ENCODE data around the gene ETV3. TPM values are rescaled to one million over a fixed set of nuclear protein-coding genes. Genes with fewer than 3 reads are reported as not detected.

ETV3 gene
- total RNA-seq, 1 experiment from 2014 or later = 6.6 TPM

DNA sequence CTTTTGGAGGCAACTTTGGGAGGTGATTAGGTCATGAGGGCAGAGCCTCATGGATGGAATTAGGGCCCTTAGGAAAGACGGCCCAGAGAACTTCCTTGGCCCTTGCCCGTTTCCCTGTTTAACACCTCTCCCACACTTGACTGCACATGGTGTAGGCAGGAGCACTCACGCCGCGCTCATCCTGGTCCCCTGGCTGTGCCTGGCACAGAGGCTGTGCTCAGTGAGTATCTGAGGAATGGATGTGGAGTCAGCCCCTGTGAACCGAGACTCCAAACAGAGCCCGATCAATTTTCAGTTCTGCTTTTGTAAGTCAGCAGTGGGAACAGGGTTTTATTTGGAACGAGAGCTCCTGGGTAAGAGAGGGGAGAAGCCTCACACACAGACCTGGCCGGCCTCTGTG is 29.8 kb upstream of the ETV3 start:
- DNase-seq = no peak
- no peaks in the 10 kb centered on the region for H3K36me3 ChIP-seq
- H3K27me3 ChIP-seq = peaks cover 22% of the 10 kb centered on the region
- no peaks in the 10 kb centered on the region for H3K9me3 ChIP-seq
- H3K4me3 ChIP-seq = no peak overlapping the region

DNA sequence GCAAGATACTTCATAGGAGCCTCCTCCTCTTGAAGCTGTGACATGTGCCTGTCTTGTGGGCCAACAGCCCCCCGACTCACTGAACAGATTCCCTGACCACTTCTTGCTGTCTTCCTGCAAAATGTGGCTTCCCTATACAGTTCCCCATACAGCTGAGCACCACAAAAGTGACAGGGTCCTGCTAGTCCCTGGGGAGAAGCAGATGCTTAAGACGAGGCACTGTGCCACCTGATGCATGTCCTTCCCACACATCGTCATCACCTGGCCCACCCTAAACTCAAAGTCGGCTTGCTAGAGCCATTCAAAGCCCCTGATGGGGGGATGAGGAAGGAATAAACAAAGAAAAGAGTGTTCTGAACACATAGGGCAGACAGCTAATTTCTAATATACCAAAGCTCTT is 29.2 kb upstream of the ETV3 start:
- Histone ChIP-seq H3K36me3 (no peaks in the 10 kb centered on the region), H3K4me3 (no peak overlapping the region), H3K9me3 (no peaks in the 10 kb centered on the region), H3K27me3 (peaks cover 22% of the 10 kb centered on the region)
- DNase-seq = no peak

DNA sequence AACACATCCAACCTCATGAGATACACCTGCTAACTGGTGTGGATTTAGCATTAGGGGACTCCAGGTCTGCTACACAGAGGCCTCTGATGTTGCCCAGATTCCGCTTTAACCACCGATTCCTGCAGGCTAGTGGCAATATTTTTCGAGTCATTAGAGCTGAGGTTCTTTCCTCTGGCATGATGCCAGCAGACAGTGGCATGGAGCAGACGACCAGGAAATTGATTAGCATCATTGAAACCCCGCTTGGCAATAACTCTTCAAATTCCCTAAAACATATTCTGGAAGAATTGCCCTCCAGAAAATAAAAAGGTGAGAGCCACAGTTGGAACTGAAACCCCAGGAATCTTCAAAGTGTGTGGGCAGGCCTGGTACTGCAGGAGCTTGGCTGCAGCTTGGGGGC is 28.4 kb upstream of the ETV3 start:
- Histone ChIP-seq H3K9me3 (no peaks in the 10 kb centered on the region), H3K27me3 (peaks cover 22% of the 10 kb centered on the region), H3K36me3 (no peaks in the 10 kb centered on the region), H3K4me3 (no peak overlapping the region)
- no peak for DNase-seq

DNA sequence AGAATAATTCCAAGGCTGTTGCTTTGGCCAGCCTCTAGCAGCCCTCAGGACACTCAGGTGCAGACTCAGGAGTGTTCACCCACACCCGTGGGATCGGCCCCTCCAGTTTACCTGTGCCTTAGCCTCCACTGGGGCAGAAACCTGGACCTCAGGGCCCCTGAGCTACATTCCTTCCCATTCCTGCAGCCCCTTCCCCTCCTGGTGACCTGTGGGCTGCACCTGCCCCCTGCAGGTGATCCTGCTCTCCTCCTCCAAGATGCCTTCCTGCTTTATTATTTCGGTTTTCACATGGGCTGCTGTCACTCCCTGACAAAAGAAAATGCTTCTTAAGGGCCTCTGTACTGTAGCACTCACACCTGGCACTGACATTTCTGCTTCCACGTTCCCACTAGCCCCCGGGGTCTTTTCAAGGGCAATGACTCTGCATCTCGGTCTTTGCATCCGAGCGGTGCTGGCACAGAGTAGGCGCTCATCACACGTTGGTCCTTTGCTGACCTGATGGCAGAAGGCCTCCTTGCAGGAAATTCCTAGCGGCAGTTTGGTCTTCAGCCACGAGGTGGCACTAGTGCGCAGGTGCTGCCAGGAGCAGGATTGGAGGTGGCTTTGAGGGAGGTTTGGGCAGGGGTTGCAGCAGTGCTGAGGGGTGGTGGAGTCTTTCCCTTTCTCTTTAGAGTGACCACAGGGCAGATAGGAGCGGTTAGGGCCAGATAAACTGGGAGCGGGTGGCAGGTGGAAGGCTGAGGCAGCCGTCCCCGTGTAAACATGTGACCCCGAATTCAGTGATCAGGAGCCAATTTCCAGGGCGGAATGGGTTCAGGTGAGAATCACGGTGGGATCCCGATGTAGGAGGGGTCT is 25.3 kb upstream of the ETV3 start:
- Histone ChIP-seq H3K36me3 (no peaks in the 10 kb centered on the region), H3K4me3 (0 out of 2 replicates have a peak overlapping the region, but pooled peaks have one; percentile 9), H3K9me3 (no peaks in the 10 kb centered on the region), H3K27me3 (peaks cover 20% of the 10 kb centered on the region)
- peak; percentile 56 for DNase-seq

DNA sequence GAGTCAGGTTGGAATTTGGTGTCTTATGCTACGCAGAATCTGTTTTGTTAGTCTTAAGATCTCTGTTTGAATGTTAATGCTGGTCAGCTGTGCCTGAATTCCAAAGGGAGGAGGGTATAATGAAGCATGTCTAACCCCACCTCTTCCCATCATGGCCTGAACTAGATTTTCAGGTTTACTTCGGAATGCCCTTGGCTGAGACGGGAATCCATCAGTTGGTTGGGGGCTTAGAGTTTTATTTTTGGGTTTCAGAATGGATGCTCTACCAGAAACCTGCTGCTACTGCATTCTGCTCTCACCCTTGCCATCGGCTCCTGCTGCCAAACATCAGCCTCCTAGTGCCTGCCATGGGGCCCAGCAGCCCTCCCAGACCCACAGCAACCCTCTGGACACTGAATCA is 24.1 kb upstream of the ETV3 start:
- Histone ChIP-seq H3K9me3 (no peaks in the 10 kb centered on the region), H3K36me3 (no peaks in the 10 kb centered on the region), H3K4me3 (no peak overlapping the region), H3K27me3 (peaks cover 20% of the 10 kb centered on the region)
- no peak for DNase-seq

DNA sequence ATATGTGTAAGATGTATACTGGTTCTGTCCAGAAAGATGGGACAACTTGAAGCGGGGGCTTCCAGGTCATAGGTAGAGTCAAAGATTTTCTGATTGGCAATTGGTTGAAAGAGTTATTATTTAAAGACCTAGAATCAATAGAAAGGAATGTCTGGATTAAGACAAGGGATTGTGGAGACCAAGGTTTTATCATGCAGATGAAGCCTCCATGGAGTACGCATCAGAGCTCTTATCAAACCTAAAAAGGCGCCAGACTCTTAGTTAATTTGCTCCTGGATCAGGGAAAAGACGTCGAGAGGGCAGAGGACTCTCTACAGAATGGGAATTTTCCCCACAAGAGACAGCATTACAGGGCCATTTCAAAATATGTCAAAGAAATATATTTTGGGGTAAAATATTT is 23.7 kb upstream of the ETV3 start:
- DNase-seq = no peak
- Histone ChIP-seq H3K4me3 (no peak overlapping the region), H3K27me3 (peaks cover 20% of the 10 kb centered on the region)

DNA sequence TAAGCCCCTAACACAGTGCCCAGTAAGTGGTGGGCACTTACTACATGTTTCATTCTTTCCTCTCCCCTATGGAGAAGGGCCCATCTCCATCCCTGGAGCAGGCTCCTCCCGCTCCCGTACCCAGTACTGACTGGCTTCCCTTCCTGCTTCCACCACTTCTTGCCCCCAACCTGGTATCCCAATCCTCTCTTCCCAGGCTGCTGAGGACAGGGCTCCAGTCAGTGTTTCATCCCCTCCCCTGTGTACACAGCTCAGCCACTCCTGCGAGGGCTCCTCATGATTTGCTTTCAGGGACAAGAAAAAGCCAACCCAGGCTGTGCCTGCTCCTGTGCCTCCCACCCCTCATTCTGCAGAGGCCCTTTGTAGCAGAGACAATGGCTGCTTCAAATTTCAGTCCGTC is 20.8 kb upstream of the ETV3 start:
- DNase-seq = no peak
- Histone ChIP-seq H3K9me3 (no peaks in the 10 kb centered on the region), H3K27me3 (peaks cover 3% of the 10 kb centered on the region), H3K4me3 (no peak overlapping the region), H3K36me3 (no peaks in the 10 kb centered on the region)

More for the DNA sequence above, 23.7 kb upstream of the ETV3 start:
- Histone ChIP-seq H3K9me3 (no peaks in the 10 kb centered on the region), H3K36me3 (no peaks in the 10 kb centered on the region)

DNA sequence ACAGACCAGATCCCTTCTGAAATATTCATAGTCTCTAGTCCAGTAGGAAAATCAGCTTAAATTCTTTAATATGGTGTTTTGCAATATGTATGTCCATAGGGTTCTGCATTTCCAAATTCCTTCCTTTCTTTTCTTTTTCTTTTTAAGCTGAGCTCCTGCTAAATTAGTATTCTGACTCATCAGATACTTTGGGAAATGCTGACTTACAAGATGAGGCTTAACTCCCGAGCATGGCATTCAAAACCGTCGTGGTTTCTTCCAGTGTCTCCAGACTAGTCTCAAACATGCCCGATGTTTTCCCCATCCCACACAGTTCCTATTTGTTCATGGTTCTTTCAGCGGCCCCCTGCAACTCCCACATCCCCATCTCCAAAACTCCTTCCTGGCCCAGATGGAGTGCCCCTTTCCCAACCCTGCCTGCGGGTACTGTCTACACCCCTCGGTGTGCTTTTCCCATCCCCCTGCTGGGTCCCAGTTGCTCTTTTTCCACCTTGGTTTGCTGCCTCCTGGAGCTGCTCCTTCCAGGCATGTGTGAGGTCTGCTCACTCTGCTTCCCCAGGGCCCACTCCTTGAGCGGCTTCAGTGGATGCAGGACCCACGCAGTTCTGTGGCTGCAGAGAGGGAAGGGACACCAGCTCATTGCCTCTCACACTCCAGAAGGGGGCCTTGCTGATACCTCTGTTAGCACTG is 19.5 kb upstream of the ETV3 start:
- no peaks in the 10 kb centered on the region; the same call in 1 of the 2 replicates for H3K27me3 ChIP-seq
- DNase-seq = no peak
- H3K36me3 ChIP-seq = no peaks in the 10 kb centered on the region
- no peak overlapping the region for H3K4me3 ChIP-seq
- H3K9me3 ChIP-seq = no peaks in the 10 kb centered on the region

DNA sequence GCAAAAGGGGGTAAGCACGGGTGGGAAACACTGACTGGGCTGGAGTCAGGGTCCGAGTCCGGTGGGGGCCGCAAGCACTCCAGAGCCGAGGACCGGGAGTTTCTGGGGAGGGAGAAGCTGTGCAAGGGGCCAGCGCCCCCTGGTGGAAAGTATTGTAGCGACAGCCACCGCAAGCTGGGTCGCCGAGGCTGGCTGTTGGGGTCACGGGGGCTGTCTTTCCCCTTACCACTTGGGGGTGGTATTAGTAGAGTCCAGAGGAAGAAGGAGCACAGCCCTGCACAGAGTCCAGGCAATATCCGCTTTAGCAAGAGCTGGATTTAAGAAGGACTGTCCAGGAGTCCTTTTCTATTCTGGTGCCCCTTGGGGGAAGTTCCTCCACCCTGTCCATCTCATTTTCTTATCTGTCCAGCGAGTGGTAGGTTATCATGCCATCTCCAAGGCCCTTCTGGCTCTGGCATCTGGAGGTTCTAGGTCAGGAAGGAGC is 17.9 kb upstream of the ETV3 start:
- H3K9me3 ChIP-seq = no peaks in the 10 kb centered on the region
- no peaks in the 10 kb centered on the region for H3K36me3 ChIP-seq
- H3K27me3 ChIP-seq = no peaks in the 10 kb centered on the region; the same call in 1 of the 2 replicates
- peak; percentile 64 for DNase-seq
- H3K4me3 ChIP-seq = no peak overlapping the region

DNA sequence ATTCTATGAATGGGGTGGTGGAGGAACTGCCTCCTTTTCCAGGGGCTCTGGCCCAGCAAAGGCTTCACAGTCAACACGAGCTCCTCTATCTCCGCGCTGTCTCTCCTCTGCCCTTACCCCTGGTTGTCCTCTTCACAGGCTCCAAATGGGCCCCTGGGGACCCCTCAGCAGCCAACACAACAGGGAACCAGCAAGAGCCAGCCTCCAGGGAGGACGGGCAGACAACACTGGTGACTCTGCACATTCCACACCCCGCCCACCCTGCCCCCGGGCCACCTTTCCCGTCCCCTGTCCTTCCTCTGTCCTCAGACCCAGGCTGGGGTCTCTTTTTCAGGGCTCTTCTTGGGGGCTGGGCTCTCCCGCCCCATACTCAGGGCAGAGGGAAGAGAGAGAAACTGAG is 17.5 kb upstream of the ETV3 start:
- Histone ChIP-seq H3K9me3 (no peaks in the 10 kb centered on the region), H3K27me3 (no peaks in the 10 kb centered on the region; the same call in 1 of the 2 replicates), H3K36me3 (no peaks in the 10 kb centered on the region), H3K4me3 (no peak overlapping the region)
- DNase-seq = no peak

DNA sequence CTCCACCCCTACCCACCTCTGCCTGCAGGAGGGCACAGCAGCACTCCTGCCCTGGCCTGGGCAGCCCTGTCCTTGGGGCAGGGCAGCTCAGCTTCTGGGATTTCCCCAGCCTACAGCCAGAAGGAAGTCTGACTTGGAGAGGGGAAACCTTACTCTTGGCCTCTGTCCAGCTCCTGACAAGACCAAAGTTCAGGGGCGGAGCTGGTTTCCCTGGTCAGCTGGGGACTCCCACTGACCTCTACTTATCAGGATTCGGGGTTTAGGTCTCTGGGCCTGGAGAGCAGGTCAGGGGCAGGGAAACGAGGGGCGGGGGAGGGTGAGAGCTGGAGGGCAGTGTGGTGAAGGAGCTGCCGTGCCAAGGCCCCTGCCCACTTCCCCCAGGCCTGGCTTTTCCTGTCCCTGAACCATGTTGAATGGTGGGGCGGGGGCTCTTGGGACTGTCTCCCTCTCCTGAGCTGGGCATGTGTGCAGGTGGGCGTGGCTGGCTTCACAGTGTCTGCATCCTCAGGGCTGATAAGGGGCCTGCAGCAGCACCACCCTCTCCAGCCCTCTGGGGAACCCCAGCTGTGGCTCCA is 16.8 kb upstream of the ETV3 start:
- no peaks in the 10 kb centered on the region; the same call in 1 of the 2 replicates for H3K27me3 ChIP-seq
- peak; percentile 55 for DNase-seq
- H3K4me3 ChIP-seq = no peak overlapping the region
- H3K9me3 ChIP-seq = no peaks in the 10 kb centered on the region
- no peaks in the 10 kb centered on the region for H3K36me3 ChIP-seq

DNA sequence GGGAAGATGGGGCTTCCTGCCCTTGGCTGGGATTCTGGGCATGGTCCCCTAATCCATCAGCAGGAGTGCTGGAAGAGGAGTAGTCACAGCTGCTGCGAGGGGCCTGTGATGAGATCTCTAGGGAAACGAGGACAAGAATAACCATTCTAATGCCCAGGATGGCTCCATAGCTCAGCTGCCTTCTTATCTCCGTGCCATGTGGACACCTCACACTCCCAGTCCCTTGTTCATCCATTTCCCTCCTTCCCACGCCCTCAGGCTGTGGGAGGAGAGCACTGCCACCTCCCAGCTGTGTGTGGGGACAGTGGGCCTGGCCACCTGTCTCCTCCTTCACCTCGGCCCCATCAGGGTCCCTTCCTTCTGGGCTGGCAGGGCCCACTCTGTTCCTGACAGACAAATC is 16.1 kb upstream of the ETV3 start:
- no peaks in the 10 kb centered on the region for H3K9me3 ChIP-seq
- DNase-seq = no peak
- H3K4me3 ChIP-seq = no peak overlapping the region
- H3K27me3 ChIP-seq = no peaks in the 10 kb centered on the region; the same call in 1 of the 2 replicates
- H3K36me3 ChIP-seq = no peaks in the 10 kb centered on the region

DNA sequence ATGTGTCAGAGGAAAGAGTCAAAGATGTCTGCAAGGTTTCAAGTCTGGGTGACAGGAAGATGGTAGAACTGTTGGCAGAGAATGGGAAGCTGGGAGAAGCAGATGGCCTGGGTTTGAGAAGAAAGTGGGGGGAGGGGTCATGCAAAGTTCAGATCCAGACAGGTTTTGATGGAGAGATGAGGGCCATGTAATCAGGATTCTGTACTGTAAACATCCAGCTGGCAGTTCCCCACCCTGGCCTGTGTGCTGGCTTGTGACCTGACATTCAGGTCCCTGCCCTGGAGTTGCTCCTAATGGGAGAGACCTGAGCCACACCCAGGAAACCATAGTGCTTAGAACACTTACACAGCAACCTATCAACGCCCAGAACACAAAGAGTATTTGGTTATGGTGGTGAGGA is 15.6 kb upstream of the ETV3 start:
- H3K4me3 ChIP-seq = no peak overlapping the region
- no peaks in the 10 kb centered on the region for H3K9me3 ChIP-seq
- no peak for DNase-seq
- no peaks in the 10 kb centered on the region for H3K36me3 ChIP-seq
- no peaks in the 10 kb centered on the region; the same call in 1 of the 2 replicates for H3K27me3 ChIP-seq

DNA sequence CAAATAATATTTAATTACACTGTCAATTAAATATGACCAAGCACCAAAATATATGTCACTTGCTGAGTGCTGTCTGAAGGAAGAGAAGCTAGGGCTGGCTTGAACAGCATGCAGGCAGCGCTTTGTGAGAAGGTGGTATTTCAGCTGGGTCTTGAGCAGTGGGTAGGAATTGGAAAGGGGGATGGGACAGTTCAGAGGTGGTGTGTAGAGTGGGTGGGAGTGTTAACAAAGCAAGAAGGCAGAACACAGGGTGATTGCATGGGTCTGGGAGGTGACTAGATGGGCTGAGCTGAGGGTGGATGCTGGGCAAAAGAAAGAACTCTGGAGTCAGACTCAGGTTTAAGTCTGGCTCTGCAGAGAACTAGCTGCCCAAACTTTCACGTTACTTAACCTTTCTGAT is 14.3 kb upstream of the ETV3 start:
- Histone ChIP-seq H3K27me3 (no peaks in the 10 kb centered on the region; the same call in 1 of the 2 replicates), H3K4me3 (no peak overlapping the region), H3K9me3 (no peaks in the 10 kb centered on the region), H3K36me3 (no peaks in the 10 kb centered on the region)
- DNase-seq = no peak

DNA sequence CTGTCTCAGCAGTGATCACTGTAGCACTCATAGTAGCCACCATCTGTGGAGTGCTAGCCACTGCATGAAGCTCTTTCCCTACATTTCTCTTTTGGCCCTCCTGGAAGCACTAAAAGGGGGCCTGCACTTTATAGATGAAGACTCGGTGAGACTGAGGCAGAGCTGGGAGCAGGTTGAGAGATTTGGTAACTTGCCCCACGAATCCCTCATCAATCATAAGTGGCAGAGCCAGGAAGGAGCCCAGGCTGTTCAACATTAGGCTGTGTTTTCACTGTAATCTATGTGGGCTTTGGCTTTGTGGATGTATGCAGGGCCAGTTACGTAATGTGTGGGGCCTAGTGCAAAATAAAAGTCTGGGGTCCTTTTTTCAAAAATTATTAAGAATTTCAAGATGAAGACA is 13.3 kb upstream of the ETV3 start:
- Histone ChIP-seq H3K4me3 (no peak overlapping the region), H3K9me3 (no peaks in the 10 kb centered on the region), H3K36me3 (no peaks in the 10 kb centered on the region), H3K27me3 (no peaks in the 10 kb centered on the region)
- no peak for DNase-seq

DNA sequence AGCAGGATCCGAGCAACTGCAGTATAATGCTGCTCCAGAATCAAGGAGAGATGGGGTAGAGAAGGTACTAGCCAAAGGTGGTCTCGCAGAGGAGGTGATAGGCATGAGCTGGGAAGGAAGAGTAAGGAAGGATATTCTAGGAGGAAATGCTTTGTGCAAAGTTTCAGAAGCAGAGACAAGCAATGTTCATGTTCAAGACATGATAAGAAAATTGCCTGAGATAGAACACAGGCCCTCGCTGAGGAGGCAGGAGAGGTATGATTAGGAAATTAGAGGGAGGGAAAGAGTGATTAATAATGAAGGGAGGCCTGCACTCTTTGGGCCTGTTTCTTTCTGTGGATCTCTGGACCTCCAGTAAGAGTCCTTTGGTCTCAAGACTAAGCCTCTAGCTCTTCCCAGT is 12.9 kb upstream of the ETV3 start:
- Histone ChIP-seq H3K27me3 (no peaks in the 10 kb centered on the region), H3K9me3 (no peaks in the 10 kb centered on the region), H3K36me3 (no peaks in the 10 kb centered on the region), H3K4me3 (no peak overlapping the region)
- DNase-seq = no peak

DNA sequence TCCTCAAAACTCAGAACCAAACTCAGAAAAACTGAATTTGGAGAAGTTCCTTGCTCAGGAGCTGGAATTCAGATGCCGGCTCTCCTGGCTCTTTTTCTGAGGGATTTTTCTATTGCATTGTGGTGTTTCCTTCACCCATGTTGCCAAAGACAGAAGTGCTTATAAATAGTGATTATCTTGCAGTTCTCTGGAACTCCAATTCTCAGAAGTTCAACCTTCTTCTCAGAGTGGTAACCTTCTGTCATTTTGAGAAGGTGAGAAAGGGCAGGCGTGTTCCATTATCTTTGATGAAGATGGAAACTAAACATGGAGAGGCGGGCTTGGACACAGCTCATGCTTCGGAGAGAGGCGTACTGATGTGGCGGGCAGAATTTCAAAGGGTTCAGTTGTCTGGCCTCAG is 12.4 kb upstream of the ETV3 start:
- Histone ChIP-seq H3K36me3 (no peaks in the 10 kb centered on the region), H3K9me3 (no peaks in the 10 kb centered on the region), H3K27me3 (no peaks in the 10 kb centered on the region), H3K4me3 (no peak overlapping the region)
- no peak for DNase-seq
